ENCODE measurements around the gene C2CD4C. TPM values are rescaled to one million over a fixed set of nuclear protein-coding genes. Genes with fewer than 3 reads are reported as not detected.

The C2CD4C gene
- total RNA-seq, 1 experiment from 2014 or later, result 7.1 TPM

- Histone ChIP-seq H4K20me1 (ENCODE audit: insufficient read depth) (no peaks in the 10 kb centered on the region), H3K4me1 (ENCODE audit: control insufficient read depth in 1 of 2, insufficient read depth in 2 of 2, low read length in 2 of 2) (no peaks in the 10 kb centered on the region), H2AFZ (ENCODE audit: low read depth, low read length, poor library complexity, severe bottlenecking) (no peak overlapping the region), H3K27me3 (ENCODE audit: insufficient read depth, low read length) (no peaks in the 10 kb centered on the region), H3K9me3 (ENCODE audit: control insufficient read depth in 1 of 2, insufficient read depth in 1 of 2, low read depth in 1 of 2, low read length in 2 of 2) (peaks cover 0 to 3% of the 10 kb centered on the region in 2 experiments; a peak in 1 of 4 replicates), H3K27ac (ENCODE audit: low read depth, low read length) (no peak overlapping the region), H3K36me3 (ENCODE audit: control insufficient read depth in 1 of 2, insufficient read depth in 2 of 2, low read length in 2 of 2) (no peaks in the 10 kb centered on the region), H3K4me3 (replicated peaks in 1 of 2; ENCODE audit: low read depth in 1 of 2, low read length in 2 of 2) (no peak overlapping the region), H3K4me2 (ENCODE audit: low read length) (no peak overlapping the region), H3K9me2 (ENCODE audit: insufficient read depth) (no peaks in the 10 kb centered on the region), H3K79me2 (ENCODE audit: insufficient read depth, low read length) (no peaks in the 10 kb centered on the region), H3K9ac (ENCODE audit: low read length) (no peak overlapping the region)
- TF ChIP-seq ZBTB33 (IDR thresholded peaks at IDR 0.05; ENCODE audit: extremely low read depth, insufficient replicate concordance, low read length) (no peak), ATF3 (IDR thresholded peaks at IDR 0.05) (no peak), EZH2phosphoT487 (IDR thresholded peaks at IDR 0.05; ENCODE audit: borderline replicate concordance) (no peak), MAX (IDR thresholded peaks at IDR 0.05) (no peak), ZNF274 (IDR thresholded peaks at IDR 0.05; ENCODE audit: low read depth, low read length) (no peak)
- intact Hi-C loops (cut with micrococcal nuclease), result loop anchor here (10.0 kb wide), 1 partner anchor 115 kb away; the partner anchor contains the start of gene TPGS1
- ChIA-PET POLR2A (no interaction called here), RAD21 (ENCODE audit: low non-redundant PET in 1 of 2, low total read pairs in 2 of 2, uncharacterized antibody in 2 of 2, unreplicated experiment in 2 of 2) (no interaction called here), CTCF (no interaction called here)
- BruUV-seq (replicated peaks), result no TSS peak
- ATAC-seq, result no peak
- no peak for DNase-seq (ENCODE audit: low read depth, low spot score)
Measured at GRCh38 chr19:389255-389934, 19.6 kb downstream of the C2CD4C start.

- intact Hi-C loops (cut with micrococcal nuclease), result loop anchor here (10.0 kb wide), 1 partner anchor 116 kb away; the partner anchor contains the start of gene TPGS1
- no peak for TF ChIP-seq ZNF274 (IDR thresholded peaks at IDR 0.05; ENCODE audit: low read depth, low read length)
- no peak for TF ChIP-seq ZFX (IDR thresholded peaks at IDR 0.05)
- TF ChIP-seq RAD21 (IDR thresholded peaks at IDR 0.05; ENCODE audit: low read depth), result no peak
- no peak for TF ChIP-seq SIN3A (IDR thresholded peaks at IDR 0.05; ENCODE audit: low read depth)
- H2AFZ ChIP-seq (ENCODE audit: low read depth, low read length, poor library complexity, severe bottlenecking), result no peak overlapping the region
- no peak for ATAC-seq
- H3K27me3 ChIP-seq (ENCODE audit: insufficient read depth, low read length), result no peaks in the 10 kb centered on the region
- no peaks in the 10 kb centered on the region for H3K36me3 ChIP-seq (ENCODE audit: control insufficient read depth in 1 of 2, insufficient read depth in 2 of 2, low read length in 2 of 2)
- H3K4me1 ChIP-seq (ENCODE audit: control insufficient read depth in 1 of 2, insufficient read depth in 2 of 2, low read length in 2 of 2), result no peaks in the 10 kb centered on the region
- ChIA-PET CTCF (no interaction called here), POLR2A (no interaction called here), RAD21 (ENCODE audit: low non-redundant PET in 1 of 2, low total read pairs in 2 of 2, uncharacterized antibody in 2 of 2, unreplicated experiment in 2 of 2) (no interaction called here)
- H3K27ac ChIP-seq (ENCODE audit: low read depth, low read length), result no peak overlapping the region
- H4K20me1 ChIP-seq (ENCODE audit: insufficient read depth), result no peaks in the 10 kb centered on the region
- no peak for DNase-seq (ENCODE audit: low read depth, low spot score)
- peaks cover 0 to 3% of the 10 kb centered on the region in 2 experiments; a peak in 1 of 4 replicates for H3K9me3 ChIP-seq (ENCODE audit: control insufficient read depth in 1 of 2, insufficient read depth in 1 of 2, low read depth in 1 of 2, low read length in 2 of 2)
- no peak overlapping the region for H3K4me3 ChIP-seq (replicated peaks in 1 of 2; ENCODE audit: low read depth in 1 of 2, low read length in 2 of 2)
- no peak overlapping the region for H3K4me2 ChIP-seq (ENCODE audit: low read length)
- no peak overlapping the region for H3K9ac ChIP-seq (ENCODE audit: low read length)
- no TSS peak for BruUV-seq (replicated peaks)
- no peaks in the 10 kb centered on the region for H3K79me2 ChIP-seq (ENCODE audit: insufficient read depth, low read length)
- no peaks in the 10 kb centered on the region for H3K9me2 ChIP-seq (ENCODE audit: insufficient read depth)
Measured at GRCh38 chr19:388691-389090, 20.3 kb downstream of the C2CD4C start.

Data from HCT116 (cell line).